AG04450 (cell line): Measurements from ENCODE around the gene TEX48. TPM values are rescaled to one million over a fixed set of nuclear protein-coding genes. Genes with fewer than 3 reads are reported as not detected.

Experiments
- CTCF ChIA-PET: fragments of 300-600, 350-600 bp; formaldehyde crosslinking; extraction: SDS; loops from one replicate; lab custom pipeline; 2022; ENCODE audit warnings: antibody characterized with exemption, inconsistent platforms; lab: Charles Lee
- POLR2A ChIA-PET: fragments of 350-600 bp; formaldehyde crosslinking; extraction: SDS; loops from one replicate; lab custom pipeline; 2021; ENCODE audit warnings: antibody characterized with exemption, inconsistent platforms; lab: Yijun Ruan, JAX
- DNase-seq: peaks from one replicate; pipeline ENCODE4 v3.0.0-alpha.2; 2011; ENCODE audit warnings: low read depth, low spot score
- H3K27ac ChIP-seq: one replicate; pipeline ENCODE4 v1.5.1; 2012; ENCODE audit warnings: low read depth, low read length, control low read depth
- H3K27me3 ChIP-seq: one replicate; pipeline ENCODE4 v1.6.0; 2012; ENCODE audit warnings: low read length; ENCODE audit not compliant: control insufficient read depth, insufficient read depth
- H3K4me3 ChIP-seq: 2 replicates; pipeline ENCODE4 v1.5.1; 2011; ENCODE audit warnings: mild to moderate bottlenecking, low read depth, low read length, control low read depth
- H3K9me3 ChIP-seq: 2 replicates; pipeline ENCODE4 v1.5.1; 2012; ENCODE audit warnings: low read length; ENCODE audit not compliant: control insufficient read depth, insufficient read depth
- polyA plus RNA-seq: library from polyadenylated mRNA; depleted of rRNA; stranded (reverse); fragments of >200 nt; gene quantifications from 2 replicates; pipeline ENCODE4 v1.2.3, GENCODE V29; 2011
- TF ChIP-seq, protein P1 (sequence below): IDR thresholded peaks from 2 replicates; pipeline ENCODE4 v1.5.1; 2011; ENCODE audit warnings: low read depth, low read length, control low read depth, inconsistent platforms

The TEX48 gene
- polyA plus RNA-seq, 1 experiment = not detected

DNA sequence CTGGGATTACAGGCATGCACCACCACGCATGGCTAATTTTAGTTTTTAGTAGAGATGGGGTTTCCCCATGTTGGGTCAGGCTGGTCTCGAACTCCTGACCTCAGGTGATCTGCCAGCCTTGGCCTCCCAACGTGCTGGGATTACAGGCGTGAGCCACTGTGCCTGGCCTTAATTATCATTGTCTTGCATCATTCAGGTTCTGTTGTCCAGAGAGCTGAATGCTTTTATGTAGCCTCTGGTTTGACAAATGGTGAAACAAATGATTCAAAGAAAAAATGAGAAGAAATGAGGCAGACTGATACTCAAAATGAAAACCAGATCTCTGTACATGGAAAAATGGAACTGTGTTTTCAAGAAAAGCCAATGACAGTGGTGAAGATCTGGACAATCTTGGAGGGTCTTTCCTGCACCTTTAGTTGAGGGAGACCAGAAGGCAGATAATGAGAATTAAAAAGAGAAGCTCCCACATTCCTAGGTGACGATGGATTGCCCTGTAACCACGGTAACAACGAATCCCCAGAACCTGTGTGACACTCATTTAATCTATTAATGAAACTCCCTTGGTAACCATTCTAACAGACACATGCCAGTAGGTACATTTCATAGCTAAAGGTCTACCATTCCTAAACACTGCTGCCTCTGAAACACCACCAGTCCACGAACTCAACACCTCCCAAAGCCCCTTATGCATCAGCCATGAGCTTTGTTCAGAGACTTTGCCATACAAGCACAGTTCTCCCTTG, 1.6 kb downstream of the TEX48 start:
- H3K27ac ChIP-seq = no peak overlapping the region
- H3K4me3 ChIP-seq = no peak overlapping the region
- H3K9me3 ChIP-seq = peaks cover 4% of the 10 kb centered on the region
- POLR2A ChIA-PET = no interaction called here
- no peak for DNase-seq
- CTCF ChIA-PET = interaction anchor here (0.8 to 3.2 kb wide), 37 partner anchors 10 to 850 kb away, joined by 3 to 61 read pairs (median 5); no protein-coding TSS in a partner anchor
- TF ChIP-seq, protein P1, sequence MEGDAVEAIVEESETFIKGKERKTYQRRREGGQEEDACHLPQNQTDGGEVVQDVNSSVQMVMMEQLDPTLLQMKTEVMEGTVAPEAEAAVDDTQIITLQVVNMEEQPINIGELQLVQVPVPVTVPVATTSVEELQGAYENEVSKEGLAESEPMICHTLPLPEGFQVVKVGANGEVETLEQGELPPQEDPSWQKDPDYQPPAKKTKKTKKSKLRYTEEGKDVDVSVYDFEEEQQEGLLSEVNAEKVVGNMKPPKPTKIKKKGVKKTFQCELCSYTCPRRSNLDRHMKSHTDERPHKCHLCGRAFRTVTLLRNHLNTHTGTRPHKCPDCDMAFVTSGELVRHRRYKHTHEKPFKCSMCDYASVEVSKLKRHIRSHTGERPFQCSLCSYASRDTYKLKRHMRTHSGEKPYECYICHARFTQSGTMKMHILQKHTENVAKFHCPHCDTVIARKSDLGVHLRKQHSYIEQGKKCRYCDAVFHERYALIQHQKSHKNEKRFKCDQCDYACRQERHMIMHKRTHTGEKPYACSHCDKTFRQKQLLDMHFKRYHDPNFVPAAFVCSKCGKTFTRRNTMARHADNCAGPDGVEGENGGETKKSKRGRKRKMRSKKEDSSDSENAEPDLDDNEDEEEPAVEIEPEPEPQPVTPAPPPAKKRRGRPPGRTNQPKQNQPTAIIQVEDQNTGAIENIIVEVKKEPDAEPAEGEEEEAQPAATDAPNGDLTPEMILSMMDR = no peak
- H3K27me3 ChIP-seq = no peaks in the 10 kb centered on the region

GRCh38 chr9:114678795-114679194, 3.2 kb downstream of the TEX48 start:
- no peak overlapping the region for H3K27ac ChIP-seq
- H3K9me3 ChIP-seq = no peaks in the 10 kb centered on the region
- ChIA-PET POLR2A (no interaction called here), CTCF (interaction anchor here (0.5 to 2.8 kb wide), 4 partner anchors 17 to 337 kb away, joined by 3 to 11 read pairs (median 6); no protein-coding TSS in a partner anchor)
- DNase-seq = no peak
- H3K27me3 ChIP-seq = no peaks in the 10 kb centered on the region
- no peak overlapping the region for H3K4me3 ChIP-seq
- TF ChIP-seq, protein P1 = no peak

- CTCF ChIA-PET = interaction anchor here (1.6 to 2.8 kb wide), 4 partner anchors 16 to 229 kb away, joined by 5 to 11 read pairs (median 8); no protein-coding TSS in a partner anchor
- TF ChIP-seq, protein P1 = no peak
- Histone ChIP-seq H3K27ac (no peak overlapping the region), H3K9me3 (no peaks in the 10 kb centered on the region), H3K4me3 (no peak overlapping the region), H3K27me3 (no peaks in the 10 kb centered on the region)
- DNase-seq = no peak
- POLR2A ChIA-PET = interaction anchor here (0.9 to 1.2 kb wide), 3 partner anchors 46 to 223 kb away, joined by 3 to 4 read pairs (median 3); no protein-coding TSS in a partner anchor
Measured at GRCh38 chr9:114678130-114678529, 3.9 kb downstream of the TEX48 start.

GRCh38 chr9:114677418-114677817, 4.6 kb downstream of the TEX48 start:
- CTCF ChIA-PET = interaction anchor here (0.7 to 2.8 kb wide), 9 partner anchors 11 to 338 kb away, joined by 3 to 16 read pairs (median 7); no protein-coding TSS in a partner anchor
- H3K9me3 ChIP-seq = no peaks in the 10 kb centered on the region
- no peaks in the 10 kb centered on the region for H3K27me3 ChIP-seq
- peak overlapping the region; percentile 65 for H3K27ac ChIP-seq
- POLR2A ChIA-PET = interaction anchor here (0.9 to 1.3 kb wide), 5 partner anchors 10 to 223 kb away, joined by 3 to 4 read pairs (median 3); no protein-coding TSS in a partner anchor
- no peak overlapping the region for H3K4me3 ChIP-seq
- TF ChIP-seq, protein P1 = no peak
- peak; percentile 99 for DNase-seq

DNA sequence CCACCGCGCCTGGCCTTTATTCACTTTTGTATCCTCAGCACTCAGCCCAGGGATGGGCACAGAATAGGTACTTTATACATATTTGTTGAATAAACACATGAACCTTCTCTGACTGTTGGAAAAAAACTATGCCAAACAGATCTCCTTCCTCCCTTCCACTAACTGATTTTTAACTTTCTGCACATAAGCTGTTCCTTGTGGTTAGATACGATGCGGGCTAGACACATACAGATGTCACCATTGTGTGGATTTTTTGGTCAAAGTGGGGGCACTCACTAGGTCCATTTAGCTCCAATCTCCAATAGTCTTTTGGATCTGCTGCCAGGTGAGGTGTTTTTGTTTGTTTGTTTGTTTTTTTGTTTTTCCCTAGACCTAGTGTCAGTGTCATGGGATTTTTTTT, 5.1 kb downstream of the TEX48 start:
- DNase-seq = no peak
- ChIA-PET POLR2A (interaction anchor here (0.9 to 1.3 kb wide), 4 partner anchors 11 to 224 kb away, joined by 3 read pairs; no protein-coding TSS in a partner anchor), CTCF (interaction anchor here (0.7 to 3.1 kb wide), 10 partner anchors 12 to 338 kb away, joined by 3 to 16 read pairs (median 8); no protein-coding TSS in a partner anchor)
- Histone ChIP-seq H3K27ac (peak overlapping the region; percentile 79), H3K4me3 (no peak overlapping the region), H3K27me3 (no peaks in the 10 kb centered on the region), H3K9me3 (no peaks in the 10 kb centered on the region)
- TF ChIP-seq, protein P1 = no peak
